ENCODE data around the gene RNF168.
"Not testable (repeated sequence)": the region's sequence is repeated elsewhere in the genome, so short reads cannot be mapped to it uniquely, and the experiment has no call there.

RNF168 gene

GRCh38 chr3:196514350-196514716, 10.8 kb upstream of the RNF168 start:
- DNase-seq = no peak

DNA sequence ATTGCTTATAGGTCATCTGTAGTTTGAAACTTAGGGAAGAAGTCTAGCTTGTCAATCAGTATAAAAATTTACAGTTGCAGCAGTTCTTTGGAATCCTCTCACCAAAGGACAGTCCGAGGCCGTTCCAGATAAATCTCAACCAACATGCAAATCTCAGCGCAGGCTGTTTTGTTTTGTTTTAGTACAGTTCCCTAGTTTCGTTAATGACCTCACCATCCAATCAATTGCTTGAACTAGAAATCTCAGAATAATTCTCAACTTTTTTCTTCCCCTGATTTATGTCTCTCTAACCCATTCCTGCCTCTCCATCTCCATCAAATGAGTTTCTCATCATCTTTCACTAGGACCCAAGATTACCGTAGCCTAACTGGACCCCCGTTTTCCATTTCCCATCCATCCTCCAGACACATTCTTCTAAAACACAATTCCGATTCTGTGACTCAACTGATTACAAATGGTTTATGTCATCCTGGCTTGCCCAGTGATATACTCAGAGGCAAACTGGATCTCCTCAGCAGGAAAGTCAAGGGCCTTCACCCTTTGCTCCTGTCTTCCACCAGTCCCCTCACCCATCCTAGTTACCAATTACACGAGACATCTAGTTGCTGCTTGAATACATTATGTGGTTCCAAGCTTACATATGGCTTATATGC, 10.3 kb upstream of the RNF168 start:
- DNase-seq = no peak

DNA sequence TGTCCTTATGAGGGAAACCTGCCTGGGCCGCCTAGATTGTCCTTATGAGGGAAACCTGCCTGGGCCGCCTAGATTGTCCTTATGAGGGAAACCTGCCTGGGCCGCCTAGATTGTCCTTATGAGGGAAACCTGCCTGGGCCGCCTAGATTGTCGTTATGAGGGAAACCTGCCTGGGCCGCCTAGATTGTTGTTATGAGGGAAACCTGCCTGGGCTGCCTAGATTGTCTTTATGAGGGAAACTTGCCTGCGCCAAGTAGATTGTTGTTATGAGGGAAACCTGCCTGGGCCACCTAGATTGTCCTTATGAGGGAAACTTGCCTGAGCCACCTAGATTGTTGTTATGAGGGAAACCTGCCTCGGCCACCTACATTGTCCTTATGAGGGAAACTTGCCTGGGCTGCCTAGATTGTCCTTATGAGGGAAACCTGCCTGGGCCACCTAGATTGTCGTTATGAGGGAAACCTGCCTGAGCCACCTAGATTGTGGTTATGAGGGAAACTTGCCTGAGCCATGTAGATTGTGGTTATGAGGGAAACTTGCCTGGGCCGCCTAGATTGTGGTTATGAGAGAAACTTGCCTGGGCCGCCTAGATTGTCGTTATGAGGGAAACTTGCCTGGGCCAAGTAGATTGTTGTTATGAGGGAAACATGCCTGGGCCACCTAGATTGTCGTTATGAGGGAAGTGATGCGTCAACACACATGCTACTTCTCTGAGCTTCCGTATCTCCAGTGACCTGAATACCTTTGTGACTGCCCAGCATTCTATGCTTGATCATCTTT, 8.3 kb upstream of the RNF168 start:
- not testable (repeated sequence) for DNase-seq

- DNase-seq = not testable (repeated sequence)
These were observed 7.5 kb upstream of the RNF168 start for GRCh38 chr3:196511108-196511507.

DNA sequence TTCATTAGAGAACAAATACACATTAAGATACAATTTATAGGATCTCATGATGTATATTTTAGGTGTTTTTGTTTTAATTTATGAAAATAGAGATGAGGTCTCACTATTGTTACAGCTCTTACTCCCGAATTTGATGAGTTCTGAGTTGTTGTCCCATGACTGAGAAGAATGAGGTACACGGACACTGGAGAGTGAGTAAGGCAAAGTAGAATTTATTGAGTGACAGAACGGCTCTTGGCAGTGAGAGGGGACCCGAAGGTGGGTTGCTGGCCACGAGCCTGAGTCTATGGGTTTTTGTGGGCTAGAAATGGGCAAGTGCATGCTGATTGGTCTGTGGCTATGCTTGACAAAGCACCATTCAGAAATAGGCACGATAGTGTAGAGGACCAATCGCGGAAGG, 3.1 kb upstream of the RNF168 start:
- DNase-seq = no peak

DNA sequence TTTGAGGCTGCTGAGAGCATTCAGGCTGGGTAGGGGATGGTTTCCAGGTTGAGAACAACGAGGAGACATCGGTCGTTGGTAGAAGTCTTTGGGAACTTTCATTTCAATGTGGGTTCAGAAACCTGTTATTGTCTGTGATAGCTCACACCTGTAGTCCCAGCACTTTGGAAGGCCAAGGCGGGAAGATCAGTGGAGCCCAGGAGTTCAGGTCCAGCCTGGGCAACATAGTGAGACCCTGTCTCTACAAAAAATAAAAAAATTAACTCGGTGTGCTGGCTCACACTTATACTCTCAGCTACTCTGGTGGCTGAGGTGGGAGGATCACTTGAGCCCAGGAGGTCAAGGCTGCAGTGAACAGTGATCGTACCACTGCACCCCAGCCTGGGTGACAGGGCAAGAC, 988 bp upstream of the RNF168 start:
- no peak for DNase-seq

GRCh38 chr3:196504077-196504398, 470 bp upstream of the RNF168 start:
- DNase-seq = not testable (repeated sequence)

GRCh38 chr3:196502775-196503195, 783 bp downstream of the RNF168 start:
- no peak for DNase-seq

- DNase-seq = no peak
These were observed 2.1 kb downstream of the RNF168 start for GRCh38 chr3:196501316-196502044.

DNA sequence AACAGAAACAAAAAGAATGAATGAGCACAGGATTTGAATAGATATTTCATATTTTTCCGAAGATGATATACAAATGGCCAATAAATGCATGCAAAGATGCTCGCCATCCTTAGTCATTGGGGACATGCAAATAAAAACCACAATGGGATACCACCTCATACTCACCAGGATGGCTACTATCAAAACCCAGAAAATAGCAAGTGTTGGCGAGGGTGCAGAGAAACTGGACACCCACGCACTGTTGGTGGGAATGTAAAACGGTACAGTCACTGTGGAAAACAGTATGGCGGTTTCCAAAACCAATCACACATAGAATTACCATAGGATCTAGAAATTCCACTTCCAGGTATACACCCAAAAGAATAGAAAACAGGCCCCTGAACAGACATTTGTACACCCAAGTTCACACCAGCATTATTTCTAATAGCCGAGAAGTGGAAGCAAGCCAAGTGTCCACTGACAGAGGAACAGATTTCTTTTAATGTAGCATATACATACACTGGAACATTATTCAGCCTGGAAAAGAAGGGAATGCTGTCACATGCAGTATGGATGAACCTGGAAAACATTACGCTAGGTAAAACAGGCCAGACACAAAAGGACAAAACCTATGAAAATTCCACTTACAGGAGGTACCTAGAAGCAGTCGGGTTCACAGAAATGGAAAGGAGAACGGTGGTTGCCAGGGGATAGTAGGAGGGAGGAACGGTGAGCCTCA, 3.6 kb downstream of the RNF168 start:
- no peak for DNase-seq

GRCh38 chr3:196499061-196499460, 4.5 kb downstream of the RNF168 start:
- DNase-seq = no peak

GRCh38 chr3:196498297-196498696, 5.3 kb downstream of the RNF168 start:
- DNase-seq = no peak

DNA sequence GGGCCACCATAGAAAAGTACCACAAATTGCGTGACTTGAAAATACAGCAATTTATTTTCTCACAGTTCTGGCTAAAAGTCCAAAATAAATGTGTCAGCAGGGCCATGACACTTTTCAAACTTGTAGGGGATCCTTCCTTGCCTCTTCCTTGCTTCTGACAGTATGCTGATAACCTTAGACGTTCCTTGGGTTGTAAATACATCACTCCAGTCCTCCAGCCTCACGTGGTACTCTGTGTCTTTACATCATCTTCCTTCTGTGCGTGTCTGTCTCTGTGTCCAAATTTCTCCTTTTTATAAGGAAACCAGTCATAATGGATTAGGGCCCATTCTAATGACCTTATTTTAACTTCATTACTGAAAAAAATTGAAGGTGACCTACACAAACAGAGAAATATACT, 7.4 kb downstream of the RNF168 start:
- no peak for DNase-seq

GRCh38 chr3:196493292-196493691, 10.3 kb downstream of the RNF168 start:
- DNase-seq = no peak

DNA sequence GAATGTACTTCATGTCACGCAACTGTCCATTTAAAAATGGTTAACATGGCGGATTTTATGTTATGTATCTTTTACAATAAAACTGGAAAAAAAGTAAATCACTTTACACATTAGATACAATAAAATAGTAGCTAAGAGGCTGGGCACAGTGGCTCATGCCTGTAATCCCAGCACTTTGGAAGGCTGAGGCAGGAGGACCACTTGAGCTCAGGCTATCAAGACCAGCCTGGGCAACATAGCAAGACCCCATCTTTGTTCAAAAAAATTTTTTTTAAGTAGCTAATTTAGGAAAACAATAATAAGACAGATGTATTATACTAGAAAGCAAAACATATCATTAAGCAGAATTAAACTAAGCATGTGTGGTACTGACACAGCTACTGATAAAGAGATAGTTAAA, 11.5 kb downstream of the RNF168 start:
- DNase-seq = no peak

- DNase-seq = no peak
These were observed 13.8 kb downstream of the RNF168 start for GRCh38 chr3:196489747-196490146.

DNA sequence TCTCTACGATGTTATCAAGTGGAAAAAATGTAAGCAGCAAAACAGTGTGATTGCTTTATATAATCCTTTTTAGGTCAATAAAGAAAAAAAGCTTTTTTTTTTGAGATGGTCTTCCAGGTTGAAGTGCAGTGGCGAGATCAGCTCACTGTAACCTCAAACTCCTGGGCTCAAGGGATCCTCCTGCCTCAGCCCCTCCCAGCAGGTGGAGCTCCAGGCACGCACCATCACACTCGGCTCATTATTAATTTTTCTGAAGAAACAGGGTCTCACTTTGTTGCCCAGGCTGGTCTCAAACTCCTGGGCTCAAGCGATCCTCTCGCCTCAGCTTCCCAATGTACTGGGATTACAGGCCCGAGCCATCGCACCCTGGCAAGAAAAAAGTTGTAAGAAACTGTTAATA, 17.3 kb downstream of the RNF168 start:
- DNase-seq = no peak

GRCh38 chr3:196477678-196478077, 25.9 kb downstream of the RNF168 start:
- DNase-seq = no peak

DNA sequence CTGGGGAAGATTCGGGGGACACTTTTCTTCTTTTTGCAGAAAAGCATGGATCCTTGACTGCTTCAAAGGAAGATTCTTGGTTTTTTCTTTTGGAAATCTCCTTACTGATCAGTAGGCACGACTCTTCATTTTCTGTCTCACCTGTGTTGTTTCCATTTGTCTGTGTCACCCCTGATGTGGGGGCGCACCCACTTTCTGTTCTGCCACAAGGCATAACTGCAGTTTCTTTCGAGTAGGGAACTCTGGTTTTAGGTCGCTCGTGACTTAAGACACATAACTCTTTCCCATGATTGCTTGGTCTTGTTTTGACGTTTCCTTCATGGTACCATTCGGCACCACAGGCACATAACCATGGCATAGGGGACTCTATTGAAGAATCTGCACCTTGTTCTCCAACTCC, 31.3 kb downstream of the RNF168 start:
- DNase-seq = no peak

GRCh38 chr3:196471551-196471950, 32.0 kb downstream of the RNF168 start:
- DNase-seq = no peak

DNA sequence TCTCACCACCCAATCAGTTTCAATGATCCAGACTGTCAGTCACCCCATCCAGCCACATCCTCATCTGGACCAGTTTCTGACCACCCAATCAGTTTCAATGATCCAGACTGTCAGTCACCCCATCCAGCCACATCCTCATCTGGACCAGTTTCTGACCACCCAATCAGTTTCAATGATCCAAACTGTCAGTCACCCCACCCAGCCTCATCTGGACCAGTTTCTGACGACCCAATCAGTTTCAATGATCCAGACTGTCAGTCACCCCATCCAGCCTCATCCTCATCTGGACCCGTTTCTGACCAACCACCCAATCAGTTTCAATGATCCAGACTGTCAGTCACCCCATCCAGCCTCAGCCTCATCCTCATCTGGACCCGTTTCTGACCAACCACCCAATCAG, 33.4 kb downstream of the RNF168 start:
- DNase-seq = not testable (repeated sequence)

DNA sequence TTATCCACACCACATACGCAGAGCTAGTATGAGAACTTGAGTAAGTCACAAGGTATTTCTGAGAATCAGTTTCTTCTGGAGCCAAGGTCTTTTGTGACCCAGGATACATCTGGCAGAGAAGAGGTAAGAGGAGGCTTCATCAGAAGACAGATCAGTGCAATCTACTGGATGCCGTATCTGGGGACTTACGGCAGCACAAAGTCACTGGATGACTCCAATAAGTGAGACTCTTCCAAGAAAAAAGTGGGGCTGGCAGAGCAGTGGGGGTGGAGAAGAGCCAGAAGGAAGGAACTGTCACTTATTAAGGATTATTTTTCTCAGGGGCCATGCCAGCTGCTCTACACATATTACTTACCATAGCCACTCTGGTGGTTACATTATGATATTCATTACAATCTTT, 39.8 kb downstream of the RNF168 start:
- DNase-seq = no peak

DNA sequence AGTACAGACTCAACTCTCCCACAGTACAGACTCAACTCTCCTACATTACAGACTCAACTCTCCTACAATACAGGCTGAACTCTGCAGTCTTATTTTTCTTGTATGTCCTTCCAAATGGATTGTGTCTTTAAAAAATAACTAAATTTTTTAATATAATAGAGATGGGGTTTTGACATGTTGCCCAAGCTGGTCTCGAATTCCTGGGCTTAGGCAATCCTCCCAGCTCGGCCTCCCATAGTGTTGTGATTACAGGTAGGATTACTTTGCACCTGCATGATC, 40.2 kb downstream of the RNF168 start:
- DNase-seq = no peak

All from T1000 (cell line).